Peyer's patch (tissue), 4 donors: ENCODE results near the gene EID2B. TPM values are rescaled to one million over a fixed set of nuclear protein-coding genes. Genes with fewer than 3 reads are reported as not detected.

Experiments
- DNase-seq, 3 donors: peaks; one replicate each; pipeline ENCODE4 v3.0.0-alpha.2; 2017 to 2019
- H3K27ac ChIP-seq, 4 donors: fragments of 200-600 bp; sonication (generic); one replicate each; pipeline ENCODE4 v1.5.1; 2016 to 2019
- H3K27me3 ChIP-seq, 2 donors: fragments of 200-600 bp; sonication (generic); one replicate each; pipeline ENCODE4 v1.5.1; 2019
- H3K36me3 ChIP-seq, 3 donors: fragments of 200-600 bp; sonication (generic); one replicate each; pipeline ENCODE4 v1.5.1; 2016 to 2019
- H3K4me1 ChIP-seq, 4 donors: fragments of 200-600 bp; sonication (generic); one replicate each; pipeline ENCODE4 v1.5.1; 2016 to 2019
- H3K4me3 ChIP-seq, 4 donors: fragments of 200-600 bp; sonication (generic); 1 replicate in 3 of 4; 2 replicates in 1 of 4; pipeline ENCODE4 v1.5.1; 2016 to 2019; ENCODE audit warnings: mild to moderate bottlenecking in 1 of 4
- H3K9me3 ChIP-seq, 4 donors: fragments of 200-600 bp; sonication (generic); one replicate each; pipeline ENCODE4 v1.5.1; 2016 to 2019; ENCODE audit warnings: mild to moderate bottlenecking in 1 of 4
- CTCF ChIP-seq, 6 experiments: fragments of 450-650 bp in 4 of 6; fragments of 200-600 bp in 2 of 6; sonication (generic) in 1 of 6; IDR thresholded peaks; one replicate each; pipeline ENCODE4 v1.5.1; 2017 to 2019; ENCODE audit warnings: antibody characterized with exemption in 6 of 6, mild to moderate bottlenecking in 3 of 6, moderate library complexity in 1 of 6
- POLR2A ChIP-seq, 2 donors: fragments of 450-650 bp; IDR thresholded peaks; one replicate each; pipeline ENCODE4 v1.5.1; 2017; ENCODE audit warnings: antibody characterized with exemption in 2 of 2, mild to moderate bottlenecking in 2 of 2, moderate library complexity in 2 of 2
- total RNA-seq, 4 donors: library from RNA; depleted of rRNA; stranded (reverse); fragments of >200 nt; gene quantifications; one replicate each; pipeline ENCODE4 v1.1.0, GENCODE V29; 2016

Gene EID2B
- total RNA-seq, 4 donors from 2014 or later, result 0.35 to 1.7 (median 1.1) TPM; not detected in 1

DNA sequence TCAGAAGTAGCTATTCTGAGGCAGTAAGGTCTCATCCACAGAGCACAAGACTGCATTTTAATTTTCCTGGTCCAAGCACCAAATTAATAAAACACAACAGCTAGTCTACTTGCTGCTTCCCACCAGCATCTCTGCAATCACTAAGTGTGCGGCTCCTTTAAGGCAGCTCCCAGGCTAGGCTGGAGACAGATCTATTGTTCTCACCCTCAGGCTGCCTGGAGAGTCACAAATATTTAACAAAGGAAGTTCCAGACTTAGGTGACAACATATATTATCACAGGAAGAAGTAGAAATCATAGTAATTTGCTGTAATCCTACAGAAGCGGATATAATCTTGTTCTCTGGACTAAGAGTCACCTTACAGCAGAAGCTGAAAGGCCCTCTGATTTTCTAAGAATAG is 9.6 kb upstream of the EID2B start:
- H3K36me3 ChIP-seq, result no peaks in the 10 kb centered on the region
- TF ChIP-seq POLR2A (IDR thresholded peaks at IDR 0.05) (no peak), CTCF (IDR thresholded peaks at IDR 0.05) (no peak)
- no peaks in the 10 kb centered on the region for H3K9me3 ChIP-seq
- H3K4me1 ChIP-seq, result peaks cover 0 to 15% (median 0%) of the 10 kb centered on the region in 4 donors
- DNase-seq, result no peak
- no peak overlapping the region for H3K4me3 ChIP-seq
- H3K27ac ChIP-seq, result no peak overlapping the region
- H3K27me3 ChIP-seq, result no peaks in the 10 kb centered on the region

GRCh38 chr19:39540333-39540673 is 7.7 kb upstream of the EID2B start:
- H3K27me3 ChIP-seq, result no peaks in the 10 kb centered on the region
- no peaks in the 10 kb centered on the region for H3K9me3 ChIP-seq
- H3K27ac ChIP-seq, result no peak overlapping the region
- no peak for DNase-seq
- TF ChIP-seq CTCF (IDR thresholded peaks at IDR 0.05) (no peak), POLR2A (IDR thresholded peaks at IDR 0.05) (no peak)
- peaks cover 0 to 15% (median 0%) of the 10 kb centered on the region in 4 donors for H3K4me1 ChIP-seq
- no peaks in the 10 kb centered on the region for H3K36me3 ChIP-seq
- peak overlapping the region in 2 of 4 donors; percentile 81 to 95 for H3K4me3 ChIP-seq

- Histone ChIP-seq H3K27me3 (no peaks in the 10 kb centered on the region), H3K9me3 (no peaks in the 10 kb centered on the region), H3K4me1 (peaks cover 0 to 15% (median 0%) of the 10 kb centered on the region in 4 donors), H3K27ac (peak within 1 kb of the TSS; percentile 89 to 96 (median 95)), H3K36me3 (no peaks in the 10 kb centered on the region), H3K4me3 (peak within 1 kb of the TSS; percentile 70 to 95 (median 86))
- TF ChIP-seq POLR2A (IDR thresholded peaks at IDR 0.05) (peak; percentile 57 to 84), CTCF (IDR thresholded peaks at IDR 0.05) (peak; percentile 80 to 91 (median 86))
- peak; percentile 90 to 97 (median 94) for DNase-seq
Observed at GRCh38 chr19:39539518-39540332, 7.1 kb upstream of the EID2B start, which contains the start of gene EID2. TSS of gene EID2 (minus strand) at chr19:39540161. CDS start at chr19:39540079, 82 bp downstream.

DNA sequence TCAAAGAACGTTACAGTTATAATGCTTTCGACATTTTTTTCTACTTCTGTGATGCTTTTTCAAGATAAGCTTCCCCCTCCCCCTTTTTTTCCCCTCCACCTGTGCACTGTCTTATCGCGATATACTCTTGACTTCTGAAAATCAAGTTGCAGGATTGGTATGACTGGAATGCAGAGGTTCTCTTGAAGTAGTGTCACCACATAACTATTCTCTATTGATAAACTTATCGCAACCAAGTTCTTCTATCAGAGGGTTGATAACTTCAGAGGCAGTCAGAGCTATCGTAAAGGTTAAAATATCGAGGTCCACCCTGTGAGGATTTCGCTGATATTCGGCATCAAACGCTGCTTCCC is 6.5 kb upstream of the EID2B start:
- peak overlapping the region; percentile 70 to 95 (median 86) for H3K4me3 ChIP-seq
- DNase-seq, result no peak
- no peaks in the 10 kb centered on the region for H3K36me3 ChIP-seq
- H3K9me3 ChIP-seq, result no peaks in the 10 kb centered on the region
- H3K27ac ChIP-seq, result peak overlapping the region; percentile 89 to 96 (median 95)
- H3K4me1 ChIP-seq, result peaks cover 0 to 15% (median 0%) of the 10 kb centered on the region in 4 donors
- no peaks in the 10 kb centered on the region for H3K27me3 ChIP-seq
- TF ChIP-seq CTCF (IDR thresholded peaks at IDR 0.05), result no peak

- TF ChIP-seq POLR2A (IDR thresholded peaks at IDR 0.05) (no peak), CTCF (IDR thresholded peaks at IDR 0.05) (no peak)
- no peak overlapping the region for H3K4me3 ChIP-seq
- no peaks in the 10 kb centered on the region for H3K9me3 ChIP-seq
- peaks cover 0 to 22% (median 8%) of the 10 kb centered on the region in 4 donors for H3K4me1 ChIP-seq
- no peaks in the 10 kb centered on the region for H3K36me3 ChIP-seq
- H3K27ac ChIP-seq, result no peak overlapping the region
- peak in 1 of 3 donors; percentile 9 for DNase-seq
- no peaks in the 10 kb centered on the region for H3K27me3 ChIP-seq
Observed at GRCh38 chr19:39533791-39534190, 1.1 kb upstream of the EID2B start.
